Osteoblast (primary cell): ENCODE results near the gene SLC43A2. TPM values are rescaled to one million over a fixed set of nuclear protein-coding genes. Genes with fewer than 3 reads are reported as not detected.

ENCODE experiments used
- DNase-seq: peaks from one replicate; pipeline ENCODE4 v3.0.0; 2011; ENCODE audit warnings: low spot score, mixed read lengths; ENCODE audit not compliant: insufficient read length; ENCODE audit errors: missing footprints
- H2AFZ ChIP-seq: 2 replicates; pipeline ENCODE4 v1.6.0; 2011; ENCODE audit warnings: mild to moderate bottlenecking, low read length
- H3K27ac ChIP-seq: 2 replicates; pipeline ENCODE4 v1.5.1; 2011; ENCODE audit warnings: mild to moderate bottlenecking, low read depth, low read length, moderate library complexity
- H3K27me3 ChIP-seq: 2 replicates; pipeline ENCODE4 v1.6.0; 2012; ENCODE audit warnings: mild to moderate bottlenecking, control low read depth, inconsistent platforms, low read length, moderate library complexity; ENCODE audit not compliant: insufficient read depth
- H3K36me3 ChIP-seq: 2 replicates; pipeline ENCODE4 v1.5.1; 2011; ENCODE audit warnings: mild to moderate bottlenecking, low read length, control low read depth, moderate library complexity; ENCODE audit not compliant: insufficient read depth
- H3K4me1 ChIP-seq: 2 replicates; pipeline ENCODE4 v1.5.1; 2011; ENCODE audit warnings: mild to moderate bottlenecking, low read length, control low read depth, moderate library complexity; ENCODE audit not compliant: insufficient read depth
- H3K4me2 ChIP-seq: 2 replicates; pipeline ENCODE4 v1.6.0; 2011; ENCODE audit warnings: mild to moderate bottlenecking, low read length; ENCODE audit not compliant: insufficient read depth
- H3K4me3 ChIP-seq: fragments of 200-600 bp; sonication (generic); 3 replicates; pipeline ENCODE4 v1.5.1; 2012; ENCODE audit warnings: mild to moderate bottlenecking, low read length, inconsistent platforms; ENCODE audit not compliant: insufficient read depth
- H3K79me2 ChIP-seq: 2 replicates; pipeline ENCODE4 v1.6.0; 2012; ENCODE audit warnings: mild to moderate bottlenecking, low read length, control low read depth, inconsistent platforms; ENCODE audit not compliant: insufficient read depth
- H3K9me3 ChIP-seq: 2 replicates; pipeline ENCODE4 v1.5.1; 2011; ENCODE audit warnings: low read depth, low read length, control low read depth
- H4K20me1 ChIP-seq: 2 replicates; pipeline ENCODE4 v1.6.0; 2012; ENCODE audit warnings: mild to moderate bottlenecking, low read length, control low read depth; ENCODE audit not compliant: insufficient read depth
- total RNA-seq: library from RNA; depleted of rRNA; stranded (reverse); fragments of >200 nt; gene quantifications from 2 replicates; pipeline ENCODE4 v1.2.3, GENCODE V29; 2012
- TF ChIP-seq, protein P1 (sequence below): IDR thresholded peaks from 2 replicates; pipeline ENCODE4 v1.5.1; 2011; ENCODE audit warnings: mild to moderate bottlenecking, low read depth, low read length, moderate library complexity; ENCODE audit errors: extremely low read depth

SLC43A2 gene
- total RNA-seq, 1 donor: 5.4 TPM

DNA sequence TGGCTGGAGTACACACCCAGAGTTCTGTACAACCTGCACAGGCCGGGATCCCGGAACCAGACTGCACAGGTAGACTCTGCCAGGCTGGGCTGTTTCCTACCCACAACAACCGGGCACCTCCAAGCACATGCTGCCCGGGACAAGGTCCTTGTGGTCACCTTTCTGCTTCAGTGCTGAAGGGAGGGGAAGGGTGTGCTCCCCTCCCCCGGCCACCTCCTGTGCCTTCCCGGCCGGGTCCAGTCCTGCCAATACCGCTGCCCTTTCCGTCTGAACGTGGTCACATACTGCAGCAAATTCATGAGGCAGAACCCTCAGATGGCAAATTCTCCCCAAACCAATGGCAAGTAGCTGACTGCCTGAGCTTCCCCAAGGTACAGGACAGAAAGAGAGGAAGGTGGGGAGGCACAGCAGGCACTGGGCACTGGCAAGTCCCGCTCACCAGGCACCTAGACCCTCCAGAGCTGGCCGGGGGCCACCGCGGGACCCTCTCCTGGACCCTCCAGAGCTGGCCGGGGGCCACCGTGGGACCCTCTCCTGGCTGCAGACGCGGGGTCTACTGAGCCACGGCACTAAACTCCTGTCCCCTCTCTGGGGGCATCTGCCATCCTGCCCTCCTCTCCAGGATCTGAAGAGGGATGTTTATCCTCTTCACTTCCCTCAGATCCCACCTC lies 22.8 kb downstream of the SLC43A2 start:
- DNase-seq: no peak
- peaks cover 7% of the 10 kb centered on the region for H3K4me1 ChIP-seq
- TF ChIP-seq, protein P1, sequence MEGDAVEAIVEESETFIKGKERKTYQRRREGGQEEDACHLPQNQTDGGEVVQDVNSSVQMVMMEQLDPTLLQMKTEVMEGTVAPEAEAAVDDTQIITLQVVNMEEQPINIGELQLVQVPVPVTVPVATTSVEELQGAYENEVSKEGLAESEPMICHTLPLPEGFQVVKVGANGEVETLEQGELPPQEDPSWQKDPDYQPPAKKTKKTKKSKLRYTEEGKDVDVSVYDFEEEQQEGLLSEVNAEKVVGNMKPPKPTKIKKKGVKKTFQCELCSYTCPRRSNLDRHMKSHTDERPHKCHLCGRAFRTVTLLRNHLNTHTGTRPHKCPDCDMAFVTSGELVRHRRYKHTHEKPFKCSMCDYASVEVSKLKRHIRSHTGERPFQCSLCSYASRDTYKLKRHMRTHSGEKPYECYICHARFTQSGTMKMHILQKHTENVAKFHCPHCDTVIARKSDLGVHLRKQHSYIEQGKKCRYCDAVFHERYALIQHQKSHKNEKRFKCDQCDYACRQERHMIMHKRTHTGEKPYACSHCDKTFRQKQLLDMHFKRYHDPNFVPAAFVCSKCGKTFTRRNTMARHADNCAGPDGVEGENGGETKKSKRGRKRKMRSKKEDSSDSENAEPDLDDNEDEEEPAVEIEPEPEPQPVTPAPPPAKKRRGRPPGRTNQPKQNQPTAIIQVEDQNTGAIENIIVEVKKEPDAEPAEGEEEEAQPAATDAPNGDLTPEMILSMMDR: no peak
- H4K20me1 ChIP-seq: no peaks in the 10 kb centered on the region
- H3K9me3 ChIP-seq: no peaks in the 10 kb centered on the region
- H3K27me3 ChIP-seq: no peaks in the 10 kb centered on the region
- H3K79me2 ChIP-seq: no peaks in the 10 kb centered on the region
- no peak overlapping the region for H3K4me3 ChIP-seq
- no peak overlapping the region for H2AFZ ChIP-seq
- H3K27ac ChIP-seq: no peak overlapping the region
- no peaks in the 10 kb centered on the region for H3K36me3 ChIP-seq
- no peak overlapping the region for H3K4me2 ChIP-seq

DNA sequence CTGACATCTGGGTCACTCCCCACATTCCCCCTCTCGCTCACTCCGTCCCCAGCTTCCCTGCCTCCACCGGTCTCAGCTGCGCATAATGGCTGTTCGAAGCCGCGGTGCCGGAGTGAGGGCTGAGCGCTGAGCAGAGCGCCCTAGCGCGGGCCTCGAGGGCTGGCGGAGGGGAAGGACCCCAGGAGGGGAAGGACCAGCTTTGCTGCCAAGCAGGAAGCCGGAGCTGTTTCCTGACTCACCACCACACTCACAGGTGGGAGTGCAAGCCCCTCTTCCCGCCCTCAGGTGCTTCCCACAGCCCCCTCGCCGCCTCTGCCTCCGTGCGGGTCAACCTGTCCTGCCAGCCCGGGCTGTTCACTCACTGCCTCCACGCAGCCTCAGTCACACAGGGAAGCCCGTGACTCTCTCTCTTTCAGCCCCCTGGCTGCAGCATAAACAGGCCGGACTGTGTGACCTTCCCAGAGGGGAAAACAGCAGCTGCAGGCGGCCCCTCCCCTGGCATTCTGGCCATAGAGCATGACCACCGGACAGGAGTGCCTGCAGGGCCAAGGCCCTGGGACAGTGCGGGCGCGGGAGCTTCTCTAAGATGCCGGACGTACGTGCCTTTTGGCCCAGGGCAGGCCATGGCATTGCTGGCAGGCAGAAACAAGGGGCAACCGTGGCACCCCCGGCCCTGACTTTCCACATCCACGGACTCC lies 23.7 kb downstream of the SLC43A2 start:
- no peaks in the 10 kb centered on the region for H3K79me2 ChIP-seq
- H3K4me2 ChIP-seq: no peak overlapping the region
- TF ChIP-seq, protein P1: no peak
- no peaks in the 10 kb centered on the region for H3K36me3 ChIP-seq
- H3K4me3 ChIP-seq: no peak overlapping the region
- DNase-seq: no peak
- H3K27ac ChIP-seq: no peak overlapping the region
- H3K4me1 ChIP-seq: peaks cover 7% of the 10 kb centered on the region
- H2AFZ ChIP-seq: no peak overlapping the region
- no peaks in the 10 kb centered on the region for H3K9me3 ChIP-seq
- no peaks in the 10 kb centered on the region for H3K27me3 ChIP-seq
- H4K20me1 ChIP-seq: no peaks in the 10 kb centered on the region

DNA sequence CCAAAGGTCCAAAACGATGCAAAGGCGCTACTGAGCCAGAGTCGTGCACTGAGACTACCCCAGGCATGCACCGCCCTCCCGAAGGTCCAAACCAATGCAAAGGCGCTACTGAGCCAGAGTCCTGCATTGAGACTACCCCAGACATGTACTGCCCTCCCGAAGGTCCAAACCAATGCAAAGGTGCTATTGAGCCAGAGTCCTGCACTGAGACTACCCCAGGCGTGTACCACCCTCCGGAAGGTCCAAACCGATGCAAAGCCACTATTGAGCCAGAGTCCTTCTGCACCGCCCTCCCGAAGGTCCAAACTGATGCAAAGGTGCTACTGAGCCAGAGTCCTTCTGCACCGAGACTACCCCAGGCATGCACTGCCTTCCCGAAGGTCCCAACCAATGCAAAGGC lies 27.1 kb downstream of the SLC43A2 start:
- no peak overlapping the region for H3K4me3 ChIP-seq
- no peaks in the 10 kb centered on the region for H3K4me1 ChIP-seq
- no peaks in the 10 kb centered on the region for H3K27me3 ChIP-seq
- H3K9me3 ChIP-seq: no peaks in the 10 kb centered on the region
- TF ChIP-seq, protein P1: no peak
- no peaks in the 10 kb centered on the region for H3K36me3 ChIP-seq
- DNase-seq: no peak
- H2AFZ ChIP-seq: no peak overlapping the region
- H4K20me1 ChIP-seq: no peaks in the 10 kb centered on the region
- no peaks in the 10 kb centered on the region for H3K79me2 ChIP-seq
- H3K4me2 ChIP-seq: no peak overlapping the region
- no peak overlapping the region for H3K27ac ChIP-seq

DNA sequence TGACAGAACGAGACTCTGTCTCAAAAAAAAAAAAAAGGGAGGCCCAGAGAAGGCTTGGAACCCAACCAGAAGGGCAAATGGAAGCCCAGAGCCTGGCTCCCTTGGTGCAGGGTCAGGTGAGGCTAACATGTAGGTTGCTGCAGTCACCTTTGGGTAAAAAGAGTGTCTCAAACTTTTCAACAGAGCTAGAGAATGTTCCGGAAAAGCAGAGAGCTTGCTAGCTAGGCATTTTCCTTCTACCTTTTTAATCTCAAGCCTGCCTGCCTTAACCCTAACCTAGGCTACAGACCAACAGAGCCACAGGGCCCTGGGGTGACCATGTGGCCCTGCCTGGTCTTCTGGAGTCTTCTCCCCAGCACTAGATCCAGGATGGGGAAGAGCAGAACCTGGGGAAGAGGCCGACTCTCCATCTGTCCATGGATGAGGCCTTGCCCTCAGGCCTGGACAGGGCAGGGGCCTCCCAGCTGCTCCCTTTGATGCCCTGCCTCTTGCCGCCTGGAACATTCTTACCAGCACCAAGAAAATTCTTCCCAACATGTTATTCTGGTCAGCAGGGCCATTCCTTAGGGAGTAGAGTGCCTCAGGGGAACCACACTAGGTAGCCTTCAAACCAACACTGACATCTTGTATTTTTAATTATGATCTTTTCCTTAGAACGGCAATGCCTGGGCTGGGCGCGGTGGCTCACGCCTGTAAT lies 30.1 kb downstream of the SLC43A2 start:
- Histone ChIP-seq H3K27me3 (no peaks in the 10 kb centered on the region), H4K20me1 (no peaks in the 10 kb centered on the region), H3K79me2 (no peaks in the 10 kb centered on the region), H3K4me1 (no peaks in the 10 kb centered on the region), H3K4me2 (no peak overlapping the region), H2AFZ (no peak overlapping the region), H3K4me3 (no peak overlapping the region), H3K9me3 (no peaks in the 10 kb centered on the region), H3K27ac (no peak overlapping the region), H3K36me3 (no peaks in the 10 kb centered on the region)
- peak; percentile 59 for DNase-seq
- TF ChIP-seq, protein P1: no peak
